Liver (tissue), 9 donors: ENCODE results near the gene DOCK1. TPM values are rescaled to one million over a fixed set of nuclear protein-coding genes. Genes with fewer than 3 reads are reported as not detected.

Experiments used
- DNase-seq: peaks from one replicate; pipeline ENCODE4 v3.0.0-alpha.2; 2017; ENCODE audit warnings: low spot score
- H3K27ac ChIP-seq, 2 donors: one replicate each; pipeline ENCODE4 v1.7.0; 2013; ENCODE audit warnings: inconsistent platforms in 2 of 2, low read length in 2 of 2, control low read depth in 1 of 2, low read depth in 1 of 2, mild to moderate bottlenecking in 1 of 2
- H3K27me3 ChIP-seq, 4 donors: one replicate each; pipeline versions ENCODE4 v1.6.1 to v1.7.0; 2013; ENCODE audit warnings: low read length in 3 of 4, inconsistent platforms in 1 of 4, mild to moderate bottlenecking in 1 of 4, moderate library complexity in 1 of 4; ENCODE audit not compliant: control insufficient read depth in 4 of 4, insufficient read depth in 4 of 4
- H3K36me3 ChIP-seq, 4 donors: one replicate each; pipeline versions ENCODE4 v1.6.1 to v1.7.0; 2013; ENCODE audit warnings: low read length in 3 of 4, mild to moderate bottlenecking in 3 of 4, low read depth in 1 of 4, moderate library complexity in 1 of 4; ENCODE audit not compliant: control insufficient read depth in 4 of 4, insufficient read depth in 3 of 4
- H3K4me1 ChIP-seq, 4 donors: one replicate each; pipeline versions ENCODE4 v1.6.1 to v1.7.0; 2013; ENCODE audit warnings: low read length in 3 of 4, mild to moderate bottlenecking in 3 of 4, moderate library complexity in 1 of 4; ENCODE audit not compliant: control insufficient read depth in 4 of 4, insufficient read depth in 4 of 4
- H3K4me3 ChIP-seq, 3 donors: one replicate each; pipeline versions ENCODE4 v1.6.1 to v1.7.0; 2013; ENCODE audit warnings: low read length in 3 of 3, control low read depth in 1 of 3, low read depth in 1 of 3, mild to moderate bottlenecking in 1 of 3
- H3K9ac ChIP-seq, 2 donors: one replicate each; pipeline ENCODE4 v1.7.0; 2013; ENCODE audit warnings: low read length in 2 of 2, mild to moderate bottlenecking in 2 of 2, moderate library complexity in 2 of 2, control low read depth in 1 of 2, low read depth in 1 of 2
- H3K9me3 ChIP-seq, 4 donors: one replicate each; pipeline versions ENCODE4 v1.6.1 to v1.7.0; 2013; ENCODE audit warnings: low read length in 3 of 4; ENCODE audit not compliant: control insufficient read depth in 4 of 4
- ATF3 ChIP-seq: IDR thresholded peaks from 2 replicates; pipeline ENCODE4 v1.6.1; 2016; ENCODE audit warnings: antibody characterized with exemption
- FOXA2 ChIP-seq: IDR thresholded peaks from 2 replicates; pipeline ENCODE4 v1.6.1; 2016; ENCODE audit warnings: antibody characterized with exemption
- GABPA ChIP-seq, 2 donors: IDR thresholded peaks in 1 of 2; conservative IDR thresholded peaks in 1 of 2; 2 replicates each; pipeline ENCODE4 v1.6.1; 2016; ENCODE audit warnings: antibody characterized with exemption in 2 of 2, mild to moderate bottlenecking in 1 of 2, moderate library complexity in 1 of 2
- HNF4G ChIP-seq: IDR thresholded peaks from 2 replicates; pipeline ENCODE4 v1.6.1; 2016; ENCODE audit warnings: antibody characterized with exemption
- JUND ChIP-seq, 2 donors: IDR thresholded peaks; 2 replicates each; pipeline ENCODE4 v1.6.1; 2016; ENCODE audit warnings: antibody characterized with exemption in 2 of 2
- RAD21 ChIP-seq, 2 donors: IDR thresholded peaks; 2 replicates each; pipeline ENCODE4 v1.6.1; 2016; ENCODE audit warnings: antibody characterized with exemption in 2 of 2, mild to moderate bottlenecking in 2 of 2
- SP1 ChIP-seq: IDR thresholded peaks from 2 replicates; pipeline ENCODE4 v1.6.1; 2018; ENCODE audit warnings: antibody characterized with exemption, mild to moderate bottlenecking
- TAF1 ChIP-seq: conservative IDR thresholded peaks from 2 replicates; pipeline ENCODE4 v1.6.1; 2016; ENCODE audit warnings: antibody characterized with exemption, mild to moderate bottlenecking
- YY1 ChIP-seq: IDR thresholded peaks from 2 replicates; pipeline ENCODE4 v1.6.1; 2016; ENCODE audit warnings: antibody characterized with exemption, mild to moderate bottlenecking
- ZBTB33 ChIP-seq: IDR thresholded peaks from 2 replicates; pipeline ENCODE4 v1.6.1; 2016; ENCODE audit warnings: antibody characterized with exemption
- WGBS: extraction: QIAGEN DNeasy Blood & Tissue Kit; methylation state at CpG from one replicate; pipeline ENCODE4 v1.1.7; 2013; 5-methylcytosine and 5-hydroxymethylcytosine counted together
- polyA plus RNA-seq, 2 donors: library from polyadenylated mRNA; stranded (reverse) in 1 of 2; unstranded in 1 of 2; fragments of 200-250 nt in 1 of 2; fragments of >200 nt in 1 of 2; fragmentation: Nextera tagmentation in 1 of 2; extraction: Ambion mirVana in 1 of 2; gene quantifications; one replicate each; pipeline versions ENCODE4 v1.2.1 to v1.2.3, GENCODE V29; 2013 to 2015
- total RNA-seq, 2 donors: library from RNA; depleted of rRNA; stranded (reverse); fragments of >200 nt; gene quantifications; one replicate each; pipeline ENCODE4 v1.2.3, GENCODE V29; 2014
- TF ChIP-seq, protein P1 (sequence below): IDR thresholded peaks from 2 replicates; pipeline ENCODE4 v1.6.1; 2016; ENCODE audit warnings: antibody characterized with exemption, mild to moderate bottlenecking
- TF ChIP-seq, protein P2 (sequence below): fragments of 150-350 bp; IDR thresholded peaks from 2 replicates; pipeline ENCODE4 v1.5.1; 2017; ENCODE audit warnings: improper control_type of control experiment, low read depth, low read length; ENCODE audit not compliant: missing input control
- donor health status: healthy.
- donor health status: healthy.
- donor health status: healthy.
- donor health status: healthy.
- donor health status: healthy.

The DOCK1 gene
- total and polyA plus RNA-seq, 4 donors, result 3.8 to 28.8 (median 9.1) TPM

- WGBS, result 89% methylated on average over 8 of the region's 8 CpGs
- Histone ChIP-seq H3K36me3 (no peaks in the 10 kb centered on the region), H3K9ac (no peak overlapping the region), H3K27ac (no peak overlapping the region), H3K4me1 (no peaks in the 10 kb centered on the region), H3K4me3 (no peak overlapping the region), H3K9me3 (peaks cover 0 to 3% (median 0%) of the 10 kb centered on the region in 4 donors), H3K27me3 (no peaks in the 10 kb centered on the region)
- TF ChIP-seq FOXA2, result no peak
- no peak for DNase-seq
Observed at GRCh38 chr10:127459918-127460317, 554.7 kb downstream of the DOCK1 start.

GRCh38 chr10:127462643-127463295, 557.5 kb downstream of the DOCK1 start:
- peaks cover 0 to 3% (median 0%) of the 10 kb centered on the region in 4 donors for H3K9me3 ChIP-seq
- no peak overlapping the region for H3K27ac ChIP-seq
- WGBS, result 58% methylated on average over 5 of the region's 5 CpGs
- H3K4me1 ChIP-seq, result no peaks in the 10 kb centered on the region
- no peaks in the 10 kb centered on the region for H3K27me3 ChIP-seq
- no peak overlapping the region for H3K4me3 ChIP-seq
- no peak overlapping the region for H3K9ac ChIP-seq
- no peaks in the 10 kb centered on the region for H3K36me3 ChIP-seq
- DNase-seq, result no peak
- TF ChIP-seq JUND (IDR thresholded peaks at IDR 0.05) (no peak), YY1 (no peak), ATF3 (no peak), GABPA (IDR thresholded peaks at IDR 0.05 in 1 of 2, conservative IDR thresholded peaks at IDR 0.05 in 1 of 2) (no peak), ZBTB33 (no peak), FOXA2 (no peak), SP1 (no peak), TAF1 (no peak), RAD21 (IDR thresholded peaks at IDR 0.05) (no peak), HNF4G (no peak)
- TF ChIP-seq, protein P1, sequence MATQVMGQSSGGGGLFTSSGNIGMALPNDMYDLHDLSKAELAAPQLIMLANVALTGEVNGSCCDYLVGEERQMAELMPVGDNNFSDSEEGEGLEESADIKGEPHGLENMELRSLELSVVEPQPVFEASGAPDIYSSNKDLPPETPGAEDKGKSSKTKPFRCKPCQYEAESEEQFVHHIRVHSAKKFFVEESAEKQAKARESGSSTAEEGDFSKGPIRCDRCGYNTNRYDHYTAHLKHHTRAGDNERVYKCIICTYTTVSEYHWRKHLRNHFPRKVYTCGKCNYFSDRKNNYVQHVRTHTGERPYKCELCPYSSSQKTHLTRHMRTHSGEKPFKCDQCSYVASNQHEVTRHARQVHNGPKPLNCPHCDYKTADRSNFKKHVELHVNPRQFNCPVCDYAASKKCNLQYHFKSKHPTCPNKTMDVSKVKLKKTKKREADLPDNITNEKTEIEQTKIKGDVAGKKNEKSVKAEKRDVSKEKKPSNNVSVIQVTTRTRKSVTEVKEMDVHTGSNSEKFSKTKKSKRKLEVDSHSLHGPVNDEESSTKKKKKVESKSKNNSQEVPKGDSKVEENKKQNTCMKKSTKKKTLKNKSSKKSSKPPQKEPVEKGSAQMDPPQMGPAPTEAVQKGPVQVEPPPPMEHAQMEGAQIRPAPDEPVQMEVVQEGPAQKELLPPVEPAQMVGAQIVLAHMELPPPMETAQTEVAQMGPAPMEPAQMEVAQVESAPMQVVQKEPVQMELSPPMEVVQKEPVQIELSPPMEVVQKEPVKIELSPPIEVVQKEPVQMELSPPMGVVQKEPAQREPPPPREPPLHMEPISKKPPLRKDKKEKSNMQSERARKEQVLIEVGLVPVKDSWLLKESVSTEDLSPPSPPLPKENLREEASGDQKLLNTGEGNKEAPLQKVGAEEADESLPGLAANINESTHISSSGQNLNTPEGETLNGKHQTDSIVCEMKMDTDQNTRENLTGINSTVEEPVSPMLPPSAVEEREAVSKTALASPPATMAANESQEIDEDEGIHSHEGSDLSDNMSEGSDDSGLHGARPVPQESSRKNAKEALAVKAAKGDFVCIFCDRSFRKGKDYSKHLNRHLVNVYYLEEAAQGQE, result no peak
- TF ChIP-seq, protein P2, sequence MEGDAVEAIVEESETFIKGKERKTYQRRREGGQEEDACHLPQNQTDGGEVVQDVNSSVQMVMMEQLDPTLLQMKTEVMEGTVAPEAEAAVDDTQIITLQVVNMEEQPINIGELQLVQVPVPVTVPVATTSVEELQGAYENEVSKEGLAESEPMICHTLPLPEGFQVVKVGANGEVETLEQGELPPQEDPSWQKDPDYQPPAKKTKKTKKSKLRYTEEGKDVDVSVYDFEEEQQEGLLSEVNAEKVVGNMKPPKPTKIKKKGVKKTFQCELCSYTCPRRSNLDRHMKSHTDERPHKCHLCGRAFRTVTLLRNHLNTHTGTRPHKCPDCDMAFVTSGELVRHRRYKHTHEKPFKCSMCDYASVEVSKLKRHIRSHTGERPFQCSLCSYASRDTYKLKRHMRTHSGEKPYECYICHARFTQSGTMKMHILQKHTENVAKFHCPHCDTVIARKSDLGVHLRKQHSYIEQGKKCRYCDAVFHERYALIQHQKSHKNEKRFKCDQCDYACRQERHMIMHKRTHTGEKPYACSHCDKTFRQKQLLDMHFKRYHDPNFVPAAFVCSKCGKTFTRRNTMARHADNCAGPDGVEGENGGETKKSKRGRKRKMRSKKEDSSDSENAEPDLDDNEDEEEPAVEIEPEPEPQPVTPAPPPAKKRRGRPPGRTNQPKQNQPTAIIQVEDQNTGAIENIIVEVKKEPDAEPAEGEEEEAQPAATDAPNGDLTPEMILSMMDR, result no peak
